SK-N-SH (cell line): ENCODE results near the gene PRXL2B. TPM values are rescaled to one million over a fixed set of nuclear protein-coding genes. Genes with fewer than 3 reads are reported as not detected.

Source experiments
- CTCF ChIA-PET: fragments of 300-600, 350-600 bp; formaldehyde crosslinking; extraction: SDS; loops from one replicate; lab custom pipeline; 2021; lab: Yijun Ruan, JAX
- POLR2A ChIA-PET: fragments of 350-600 bp; sonication (Branson Sonifier 250); formaldehyde crosslinking; extraction: SDS; loops from one replicate; lab custom pipeline; 2020; ENCODE audit warnings: antibody characterized with exemption, inconsistent platforms; lab: Yijun Ruan, JAX
- DNase-seq: peaks from one replicate; pipeline ENCODE4 v3.0.0; 2012
- H2AFZ ChIP-seq: fragments of 200-600 bp; sonication (generic); 2 replicates; pipeline ENCODE4 v1.8.1; 2016; ENCODE audit warnings: antibody characterized with exemption, mild to moderate bottlenecking, low read depth
- H3F3A ChIP-seq: fragments of 200-600 bp; sonication (generic); replicated peaks from 2 replicates; pipeline ENCODE3; 2016; ENCODE audit warnings: antibody characterized with exemption, mild to moderate bottlenecking; ENCODE audit not compliant: insufficient read depth
- H3K27ac ChIP-seq, 2 experiments: fragments of 200-500 bp in 1 of 2; fragments of 200-600 bp in 1 of 2; sonication (Bioruptor generic) in 1 of 2; sonication (generic), shearing (Covaris generic) in 1 of 2; 2 replicates each; pipeline versions ENCODE4 v1.5.1 to v1.6.1; 2014 to 2016; ENCODE audit warnings: low read depth in 2 of 2, inconsistent platforms in 1 of 2, low read length in 1 of 2, mild to moderate bottlenecking in 1 of 2, mixed read lengths in 1 of 2
- H3K27me3 ChIP-seq: fragments of 200-600 bp; sonication (generic), shearing (Covaris generic); 2 replicates; pipeline ENCODE4 v1.6.1; 2016; ENCODE audit warnings: mixed run types; ENCODE audit not compliant: insufficient read depth
- H3K36me3 ChIP-seq, 2 experiments: fragments of 200-500 bp in 1 of 2; fragments of 200-600 bp in 1 of 2; sonication (Bioruptor generic) in 1 of 2; sonication (generic) in 1 of 2; replicated peaks in 1 of 2; 2 replicates each; pipeline versions ENCODE3 to v1.5.1; 2014 to 2016; ENCODE audit warnings: low read length in 1 of 2, mild to moderate bottlenecking in 1 of 2; ENCODE audit not compliant: insufficient read depth in 2 of 2, control insufficient read depth in 1 of 2
- H3K4me1 ChIP-seq, 2 experiments: fragments of 200-500 bp in 1 of 2; fragments of 200-600 bp in 1 of 2; sonication (Bioruptor generic) in 1 of 2; sonication (generic), shearing (Covaris generic) in 1 of 2; 2 replicates each; pipeline versions ENCODE4 v1.5.1 to v1.6.1; 2014 to 2016; ENCODE audit warnings: low read depth in 1 of 2, low read length in 1 of 2, mixed run types in 1 of 2; ENCODE audit not compliant: insufficient read depth in 2 of 2, control insufficient read depth in 1 of 2
- H3K4me2 ChIP-seq: fragments of 200-600 bp; sonication (generic), shearing (Covaris generic); 2 replicates; pipeline ENCODE4 v1.6.1; 2017; ENCODE audit warnings: mixed run types
- H3K4me3 ChIP-seq, 2 experiments: fragments of 200-500 bp in 1 of 2; fragments of 200-600 bp in 1 of 2; sonication (Bioruptor generic) in 1 of 2; sonication (generic), shearing (Covaris generic) in 1 of 2; 2 replicates each; pipeline versions ENCODE4 v1.5.1 to v1.8.1; 2014 to 2016; ENCODE audit warnings: low read depth in 2 of 2, inconsistent platforms in 1 of 2, low read length in 1 of 2, mild to moderate bottlenecking in 1 of 2, mixed read lengths in 1 of 2, moderate library complexity in 1 of 2
- H3K79me2 ChIP-seq: fragments of 200-600 bp; sonication (generic); 2 replicates; pipeline ENCODE4 v1.8.1; 2017; ENCODE audit warnings: mild to moderate bottlenecking; ENCODE audit not compliant: insufficient read depth
- H3K9ac ChIP-seq: fragments of 200-600 bp; sonication (generic); 2 replicates; pipeline ENCODE4 v1.6.1; 2017; ENCODE audit warnings: mixed run types
- H3K9me2 ChIP-seq: fragments of 200-600 bp; sonication (generic); 2 replicates; pipeline ENCODE4 v1.6.1; 2017; ENCODE audit warnings: mixed run types
- H3K9me3 ChIP-seq: fragments of 200-600 bp; sonication (generic); 2 replicates; pipeline ENCODE4 v1.6.1; 2017; ENCODE audit warnings: mixed run types, mild to moderate bottlenecking, moderate library complexity
- H4K20me1 ChIP-seq: fragments of 200-600 bp; sonication (generic); 2 replicates; pipeline ENCODE4 v1.6.1; 2017; ENCODE audit warnings: mild to moderate bottlenecking, mixed run types; ENCODE audit not compliant: insufficient read depth
- CHD2 ChIP-seq: fragments of 150-350 bp; IDR thresholded peaks from 2 replicates; pipeline ENCODE4 v1.6.1; 2018; ENCODE audit warnings: low read length; ENCODE audit not compliant: partially characterized antibody
- ELF1 ChIP-seq: IDR thresholded peaks from 2 replicates; pipeline ENCODE4 v1.4.0; 2012
- EP300 ChIP-seq, 2 experiments: IDR thresholded peaks; 2 replicates each; pipeline versions ENCODE4 v1.4.0 to v1.6.1; 2012; ENCODE audit warnings: borderline replicate concordance in 1 of 2, low read depth in 1 of 2, low read length in 1 of 2
- EZH2phosphoT487 ChIP-seq: fragments of 200-600 bp; sonication (generic); IDR thresholded peaks from 2 replicates; pipeline ENCODE4 v1.6.1; 2017; ENCODE audit warnings: low read depth, mixed run types, mild to moderate bottlenecking, antibody characterized with exemption, moderate library complexity, borderline replicate concordance
- FOXJ3 ChIP-seq: sonication (generic); formaldehyde crosslinking; IDR thresholded peaks from 2 replicates; pipeline ENCODE4 v1.5.1; 2020; ENCODE audit warnings: mild to moderate bottlenecking, missing genetic modification reagents
- MEF2A ChIP-seq: IDR thresholded peaks from 2 replicates; pipeline ENCODE4 v1.4.0; 2012; ENCODE audit warnings: low read depth, borderline replicate concordance
- NFIC ChIP-seq: IDR thresholded peaks from 2 replicates; pipeline ENCODE4 v1.4.0; 2012; ENCODE audit warnings: borderline replicate concordance
- POLR2AphosphoS5 ChIP-seq: IDR thresholded peaks from 2 replicates; pipeline ENCODE4 v1.6.1; 2012; ENCODE audit warnings: low read depth, low read length
- RCOR1 ChIP-seq: fragments of 150-350 bp; IDR thresholded peaks from 2 replicates; pipeline ENCODE4 v1.6.1; 2017; ENCODE audit warnings: antibody characterized with exemption, low read length
- TCF12 ChIP-seq: IDR thresholded peaks from 2 replicates; pipeline ENCODE4 v1.4.0; 2012
- WGBS: methylation state at CpG from one replicate; pipeline ENCODE4 v1.1.6; 2017; ENCODE audit warnings: low lambda C conversion rate; 5-methylcytosine and 5-hydroxymethylcytosine counted together
- polyA plus RNA-seq, 3 experiments: library from polyadenylated mRNA; depleted of rRNA; stranded (reverse); fragments of >200 nt; gene quantifications; 2 replicates each; pipeline ENCODE4 v1.2.3, GENCODE V29; 2012
- TF ChIP-seq, protein P1 (sequence below): fragments of 150-350 bp; IDR thresholded peaks from 2 replicates; pipeline ENCODE4 v1.6.1; 2017; ENCODE audit warnings: antibody characterized with exemption, low read length, low read depth, borderline replicate concordance
- TF ChIP-seq, protein P2 (sequence below): IDR thresholded peaks from 2 replicates; pipeline ENCODE4 v1.6.1; 2012; ENCODE audit warnings: mild to moderate bottlenecking, low read depth, low read length, moderate library complexity
- TF ChIP-seq, protein P3 (sequence below): IDR thresholded peaks from 2 replicates; pipeline ENCODE4 v1.4.0; 2012; ENCODE audit warnings: low read depth
- TF ChIP-seq, protein P4 (sequence below): IDR thresholded peaks from 2 replicates; pipeline ENCODE4 v1.4.0; 2012; ENCODE audit warnings: low read depth, borderline replicate concordance

PRXL2B gene
- polyA plus RNA-seq, 1 of the 3 experiments (the other 2 are of a cell fraction): 33.7 TPM

DNA sequence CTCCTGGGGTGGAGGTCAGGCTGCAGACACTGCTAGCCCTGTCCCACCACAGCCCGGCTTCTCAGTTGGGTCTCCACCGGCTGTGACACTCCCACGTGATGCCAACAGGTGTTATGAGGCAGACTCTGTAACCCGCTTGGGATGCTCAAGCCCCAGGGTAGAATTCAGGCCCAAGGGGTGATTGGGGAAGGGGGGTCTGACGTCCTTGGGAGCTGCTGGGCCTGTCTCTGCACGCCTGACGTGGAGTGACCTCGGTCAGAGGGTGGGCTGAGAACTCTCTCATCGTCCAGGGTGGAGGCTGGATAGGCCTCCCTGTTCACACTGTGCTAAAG lies 48.8 kb upstream of the PRXL2B start:
- Histone ChIP-seq H3K4me2 (no peak overlapping the region), H2AFZ (no peak overlapping the region), H3K9ac (no peak overlapping the region), H3K27me3 (no peaks in the 10 kb centered on the region), H3K4me1 (peaks cover 0 to 13% of the 10 kb centered on the region in 2 experiments; a peak in 1 of 4 replicates), H4K20me1 (no peaks in the 10 kb centered on the region), H3K27ac (no peak overlapping the region), H3K9me2 (no peaks in the 10 kb centered on the region), H3K4me3 (no peak overlapping the region), H3F3A (no peaks in the 10 kb centered on the region), H3K9me3 (no peaks in the 10 kb centered on the region), H3K79me2 (no peaks in the 10 kb centered on the region), H3K36me3 (no peaks in the 10 kb centered on the region)
- TF ChIP-seq, protein P1, sequence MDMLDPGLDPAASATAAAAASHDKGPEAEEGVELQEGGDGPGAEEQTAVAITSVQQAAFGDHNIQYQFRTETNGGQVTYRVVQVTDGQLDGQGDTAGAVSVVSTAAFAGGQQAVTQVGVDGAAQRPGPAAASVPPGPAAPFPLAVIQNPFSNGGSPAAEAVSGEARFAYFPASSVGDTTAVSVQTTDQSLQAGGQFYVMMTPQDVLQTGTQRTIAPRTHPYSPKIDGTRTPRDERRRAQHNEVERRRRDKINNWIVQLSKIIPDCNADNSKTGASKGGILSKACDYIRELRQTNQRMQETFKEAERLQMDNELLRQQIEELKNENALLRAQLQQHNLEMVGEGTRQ: no peak
- TF ChIP-seq, protein P2, sequence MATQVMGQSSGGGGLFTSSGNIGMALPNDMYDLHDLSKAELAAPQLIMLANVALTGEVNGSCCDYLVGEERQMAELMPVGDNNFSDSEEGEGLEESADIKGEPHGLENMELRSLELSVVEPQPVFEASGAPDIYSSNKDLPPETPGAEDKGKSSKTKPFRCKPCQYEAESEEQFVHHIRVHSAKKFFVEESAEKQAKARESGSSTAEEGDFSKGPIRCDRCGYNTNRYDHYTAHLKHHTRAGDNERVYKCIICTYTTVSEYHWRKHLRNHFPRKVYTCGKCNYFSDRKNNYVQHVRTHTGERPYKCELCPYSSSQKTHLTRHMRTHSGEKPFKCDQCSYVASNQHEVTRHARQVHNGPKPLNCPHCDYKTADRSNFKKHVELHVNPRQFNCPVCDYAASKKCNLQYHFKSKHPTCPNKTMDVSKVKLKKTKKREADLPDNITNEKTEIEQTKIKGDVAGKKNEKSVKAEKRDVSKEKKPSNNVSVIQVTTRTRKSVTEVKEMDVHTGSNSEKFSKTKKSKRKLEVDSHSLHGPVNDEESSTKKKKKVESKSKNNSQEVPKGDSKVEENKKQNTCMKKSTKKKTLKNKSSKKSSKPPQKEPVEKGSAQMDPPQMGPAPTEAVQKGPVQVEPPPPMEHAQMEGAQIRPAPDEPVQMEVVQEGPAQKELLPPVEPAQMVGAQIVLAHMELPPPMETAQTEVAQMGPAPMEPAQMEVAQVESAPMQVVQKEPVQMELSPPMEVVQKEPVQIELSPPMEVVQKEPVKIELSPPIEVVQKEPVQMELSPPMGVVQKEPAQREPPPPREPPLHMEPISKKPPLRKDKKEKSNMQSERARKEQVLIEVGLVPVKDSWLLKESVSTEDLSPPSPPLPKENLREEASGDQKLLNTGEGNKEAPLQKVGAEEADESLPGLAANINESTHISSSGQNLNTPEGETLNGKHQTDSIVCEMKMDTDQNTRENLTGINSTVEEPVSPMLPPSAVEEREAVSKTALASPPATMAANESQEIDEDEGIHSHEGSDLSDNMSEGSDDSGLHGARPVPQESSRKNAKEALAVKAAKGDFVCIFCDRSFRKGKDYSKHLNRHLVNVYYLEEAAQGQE: no peak
- TF ChIP-seq TCF12 (no peak), NFIC (no peak), ELF1 (no peak), CHD2 (no peak), MEF2A (no peak), EP300 (IDR thresholded peaks at IDR 0.05; ENCODE audit: borderline replicate concordance in 1 of 2, low read depth in 1 of 2, low read length in 1 of 2) (no peak), POLR2AphosphoS5 (no peak), RCOR1 (no peak), EZH2phosphoT487 (no peak), FOXJ3 (CRISPR knock-in tag) (no peak)
- TF ChIP-seq, protein P3, sequence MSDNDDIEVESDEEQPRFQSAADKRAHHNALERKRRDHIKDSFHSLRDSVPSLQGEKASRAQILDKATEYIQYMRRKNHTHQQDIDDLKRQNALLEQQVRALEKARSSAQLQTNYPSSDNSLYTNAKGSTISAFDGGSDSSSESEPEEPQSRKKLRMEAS: no peak
- ChIA-PET CTCF (no interaction called here), POLR2A (no interaction called here)
- no CpG with 5 or more reads among the region's 9 CpGs for WGBS
- DNase-seq: no peak

DNA sequence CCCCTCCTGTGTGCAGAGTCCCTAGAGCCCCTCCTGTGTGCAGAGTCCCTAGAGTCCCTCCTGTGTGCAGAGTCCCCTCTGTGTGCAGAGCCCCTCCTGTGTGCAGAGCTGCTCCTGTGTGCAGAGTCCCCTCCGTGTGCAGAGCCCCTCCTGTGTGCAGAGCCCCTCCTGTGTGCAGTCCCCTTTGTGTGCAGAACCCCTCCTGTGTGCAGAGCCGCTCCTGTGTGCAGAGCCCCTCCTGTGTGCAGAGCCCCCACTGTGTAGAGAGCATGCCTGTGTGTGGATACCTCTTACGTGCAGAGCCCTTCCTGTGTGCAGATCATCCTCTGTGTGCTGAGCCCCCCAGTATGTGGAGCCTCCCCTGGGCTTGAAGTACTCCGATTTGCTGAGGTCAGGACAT lies 48.2 kb upstream of the PRXL2B start:
- Histone ChIP-seq H3K36me3 (no peaks in the 10 kb centered on the region), H3K9ac (no peak overlapping the region), H3K4me1 (peaks cover 0 to 20% of the 10 kb centered on the region in 2 experiments; a peak in 1 of 4 replicates), H3K4me2 (no peak overlapping the region), H3K9me2 (no peaks in the 10 kb centered on the region), H3K9me3 (no peaks in the 10 kb centered on the region), H3F3A (no peaks in the 10 kb centered on the region), H3K27ac (no peak overlapping the region), H4K20me1 (no peaks in the 10 kb centered on the region), H3K27me3 (no peaks in the 10 kb centered on the region), H3K4me3 (no peak overlapping the region), H2AFZ (no peak overlapping the region), H3K79me2 (no peaks in the 10 kb centered on the region)
- POLR2A ChIA-PET: no interaction called here
- no CpG with 5 or more reads among the region's 4 CpGs for WGBS
- DNase-seq: no peak
- TF ChIP-seq, protein P4, sequence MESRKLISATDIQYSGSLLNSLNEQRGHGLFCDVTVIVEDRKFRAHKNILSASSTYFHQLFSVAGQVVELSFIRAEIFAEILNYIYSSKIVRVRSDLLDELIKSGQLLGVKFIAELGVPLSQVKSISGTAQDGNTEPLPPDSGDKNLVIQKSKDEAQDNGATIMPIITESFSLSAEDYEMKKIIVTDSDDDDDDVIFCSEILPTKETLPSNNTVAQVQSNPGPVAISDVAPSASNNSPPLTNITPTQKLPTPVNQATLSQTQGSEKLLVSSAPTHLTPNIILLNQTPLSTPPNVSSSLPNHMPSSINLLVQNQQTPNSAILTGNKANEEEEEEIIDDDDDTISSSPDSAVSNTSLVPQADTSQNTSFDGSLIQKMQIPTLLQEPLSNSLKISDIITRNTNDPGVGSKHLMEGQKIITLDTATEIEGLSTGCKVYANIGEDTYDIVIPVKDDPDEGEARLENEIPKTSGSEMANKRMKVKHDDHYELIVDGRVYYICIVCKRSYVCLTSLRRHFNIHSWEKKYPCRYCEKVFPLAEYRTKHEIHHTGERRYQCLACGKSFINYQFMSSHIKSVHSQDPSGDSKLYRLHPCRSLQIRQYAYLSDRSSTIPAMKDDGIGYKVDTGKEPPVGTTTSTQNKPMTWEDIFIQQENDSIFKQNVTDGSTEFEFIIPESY: no peak
- CTCF ChIA-PET: interaction anchor here (0.7 kb wide), 1 partner anchor 11 kb away, joined by 3 read pairs; no protein-coding TSS in a partner anchor
